K562 (cell line): Measurements from ENCODE around the gene CD2. TPM values are rescaled to one million over a fixed set of nuclear protein-coding genes. Genes with fewer than 3 reads are reported as not detected.
"Not testable (repeated sequence)": the region's sequence is repeated elsewhere in the genome, so short reads cannot be mapped to it uniquely, and the experiment has no call there.

Experiments
- ATAC-seq: fragments of 200-7000 bp; cut with Tn5 transposase; 3 replicates; pipeline ENCODE4 v1.9.1; 2020; ENCODE audit warnings: moderate library complexity
- BruUV-seq: library from RNA; stranded (reverse); fragments of 400-500 nt; replicated peaks from 2 replicates; lab custom pipeline; 2021; lab: Mats Ljungman, UMichigan
- CTCF ChIA-PET: fragments of 300-600 bp; formaldehyde crosslinking; extraction: SDS; loops from one replicate; lab custom pipeline; 2021; ENCODE audit warnings: low intra/inter-chr PET ratio; lab: Yijun Ruan, JAX
- POLR2A ChIA-PET: fragments of 300-600, 350-650 bp; sonication (Branson Sonifier 250); formaldehyde crosslinking; extraction: SDS; loops from one replicate; lab custom pipeline; 2021; ENCODE audit warnings: antibody characterized with exemption, inconsistent platforms; lab: Yijun Ruan, JAX
- DNase-seq, 4 experiments: peaks; one replicate each; pipeline versions ENCODE4 v3.0.0 to v3.0.0-alpha.2; 2011 to 2018; ENCODE audit warnings: low spot score in 3 of 4, mixed read lengths in 3 of 4; ENCODE audit errors: extremely low read depth in 1 of 4
- FAIRE-seq: peaks from 2 replicates; lab custom pipeline; 2011; peaks lifted over from hg19 to GRCh38; lab: Jason Lieb, UNC
- H2AFZ ChIP-seq: 2 replicates; pipeline ENCODE4 v1.6.0; 2011; ENCODE audit warnings: low read depth, low read length, control low read depth, inconsistent platforms
- H3K27ac ChIP-seq: fragments of 200-600 bp; 3 replicates; pipeline ENCODE4 v1.8.0; 2011; ENCODE audit warnings: low read depth, mild to moderate bottlenecking, control low read depth, inconsistent platforms, low read length, moderate library complexity, mixed read lengths; ENCODE audit errors: extremely low read depth
- H3K27me3 ChIP-seq, 2 experiments: fragments of 300-600 bp in 1 of 2; 2 replicates in 1 of 2; 3 replicates in 1 of 2; pipeline versions ENCODE4 v1.6.0 to v1.8.0; 2011; ENCODE audit warnings: inconsistent platforms in 2 of 2, low read length in 2 of 2, mild to moderate bottlenecking in 1 of 2, mixed read lengths in 1 of 2, moderate library complexity in 1 of 2; ENCODE audit not compliant: control insufficient read depth in 2 of 2, insufficient read depth in 2 of 2
- H3K36me3 ChIP-seq: fragments of 300-600 bp; 3 replicates; pipeline ENCODE4 v1.8.0; 2011; ENCODE audit warnings: mild to moderate bottlenecking, low read length, inconsistent platforms; ENCODE audit not compliant: control insufficient read depth, insufficient read depth
- H3K4me1 ChIP-seq, 2 experiments: fragments of 200-600 bp in 1 of 2; replicated peaks in 1 of 2; 2 replicates in 1 of 2; 3 replicates in 1 of 2; pipeline versions ENCODE4 v1.5.1 to v1.8.0; 2011; ENCODE audit warnings: inconsistent platforms in 2 of 2, low read length in 2 of 2, mild to moderate bottlenecking in 1 of 2, mixed read lengths in 1 of 2, moderate library complexity in 1 of 2; ENCODE audit not compliant: control insufficient read depth in 2 of 2, insufficient read depth in 2 of 2
- H3K4me2 ChIP-seq: 2 replicates; pipeline ENCODE4 v1.6.1; 2011; ENCODE audit warnings: low read length, control low read depth, inconsistent platforms, mixed read lengths; ENCODE audit not compliant: insufficient read depth
- H3K4me3 ChIP-seq: fragments of 200-600 bp; sonication (generic), shearing (Covaris generic); 2 replicates; pipeline ENCODE4 v1.5.1; 2016; ENCODE audit warnings: control low read depth, inconsistent platforms
- H3K79me2 ChIP-seq: fragments of 200-600 bp; 3 replicates; pipeline ENCODE4 v1.8.0; 2011; ENCODE audit warnings: low read length, inconsistent platforms; ENCODE audit not compliant: control insufficient read depth, insufficient read depth
- H3K9ac ChIP-seq, 2 experiments: 2 replicates each; pipeline versions ENCODE4 v1.6.0 to v1.6.1; 2011; ENCODE audit warnings: low read depth in 2 of 2, low read length in 2 of 2, control low read depth in 1 of 2, inconsistent platforms in 1 of 2, mild to moderate bottlenecking in 1 of 2, mixed read lengths in 1 of 2; ENCODE audit not compliant: insufficient read depth in 1 of 2
- H3K9me1 ChIP-seq: one replicate; pipeline ENCODE4 v1.6.0; 2011; ENCODE audit warnings: inconsistent platforms, mild to moderate bottlenecking, low read length, moderate library complexity; ENCODE audit not compliant: control insufficient read depth, insufficient read depth
- H3K9me3 ChIP-seq: replicated peaks from 2 replicates; pipeline ENCODE4 v1.5.1; 2011; ENCODE audit warnings: low read depth, low read length, inconsistent platforms; ENCODE audit not compliant: control insufficient read depth, insufficient read depth
- H4K20me1 ChIP-seq: replicated peaks from 2 replicates; pipeline ENCODE4 v1.6.1; 2011; ENCODE audit warnings: low read length, inconsistent platforms, mixed read lengths; ENCODE audit not compliant: control insufficient read depth, insufficient read depth
- FOXA3 ChIP-seq, 2 experiments: fragments of 450-650 bp in 1 of 2; sonication (generic) in 1 of 2; formaldehyde crosslinking; IDR thresholded peaks in 1 of 2; conservative IDR thresholded peaks in 1 of 2; 2 replicates each; pipeline versions ENCODE4 v1.4.0 to v1.8.0; 2020 to 2022; ENCODE audit warnings: mild to moderate bottlenecking in 2 of 2, missing genetic modification reagents in 1 of 2
- HDGF ChIP-seq: fragments of 450-650 bp; IDR thresholded peaks from 2 replicates; pipeline ENCODE4 v1.6.1; 2016
- MYNN ChIP-seq, 2 experiments: sonication (generic); formaldehyde crosslinking in 1 of 2; IDR thresholded peaks; 2 replicates each; pipeline versions ENCODE4 v1.5.0 to v1.6.1; 2016 to 2020; ENCODE audit warnings: antibody characterized with exemption in 1 of 2, missing genetic modification reagents in 1 of 2
- RERE ChIP-seq: sonication (generic); formaldehyde crosslinking; IDR thresholded peaks from 2 replicates; pipeline ENCODE4 v1.8.0; 2023; ENCODE audit warnings: missing genetic modification reagents, mild to moderate bottlenecking, borderline replicate concordance
- RFX5 ChIP-seq: IDR thresholded peaks from 2 replicates; pipeline ENCODE4 v1.6.1; 2011; ENCODE audit warnings: low read depth, mild to moderate bottlenecking, improper control_type of control experiment, low read length
- SREBF2 ChIP-seq: sonication (generic); formaldehyde crosslinking; IDR thresholded peaks from 2 replicates; pipeline ENCODE4 v1.4.0; 2020; ENCODE audit warnings: mild to moderate bottlenecking, missing genetic modification reagents
- ZNF668 ChIP-seq: fragments of 250-450 bp; sonication (Bioruptor Pico); IDR thresholded peaks from 2 replicates; pipeline ENCODE4 v1.8.0; 2022; ENCODE audit warnings: mild to moderate bottlenecking, inconsistent platforms
- WGBS: fragments of 100-300 bp; shearing (Covaris generic); methylation state at CpG from one replicate; pipeline ENCODE4 v1.1.6; 2016; ENCODE audit warnings: low coverage, mixed read lengths; ENCODE audit not compliant: insufficient coverage; ENCODE audit errors: missing lambda C conversion rate; 5-methylcytosine and 5-hydroxymethylcytosine counted together
- in situ Hi-C: fragments of 300-500 bp; cut with MboI; formaldehyde crosslinking; loops from 4 replicates; pipeline ENCODE4 v1.15.0; 2018; ENCODE audit warnings: inconsistent platforms, mixed read lengths
- intact Hi-C: fragments of 100-400 bp; cut with micrococcal nuclease; formaldehyde crosslinking; loops from 2 replicates; pipeline ENCODE4 v1.14.2; 2022
- polyA plus RNA-seq, 8 experiments: library from polyadenylated mRNA; depleted of rRNA in 4 of 8; stranded (reverse) in 5 of 8; unstranded in 3 of 8; fragments of >200 nt; fragmentation: Nextera tagmentation in 2 of 8; fragmentation: Illumina TruSeq in 1 of 8; extraction: Ambion mirVana in 2 of 8; extraction: Trizol in 1 of 8; gene quantifications; 2 replicates each; pipeline versions ENCODE4 v1.2.1 to v1.2.3, GENCODE V29; 2011 to 2014; ENCODE audit warnings: inconsistent platforms in 1 of 8, missing spikeins in 1 of 8
- total RNA-seq, 7 experiments: library from RNA; depleted of rRNA in 6 of 7; stranded (reverse); fragments of >200 nt in 6 of 7; fragmentation: Illumina TruSeq in 2 of 7; extraction: Trizol in 2 of 7; gene quantifications; 2 replicates each; pipeline versions ENCODE4 v1.2.1 to v1.2.3, GENCODE V29; 2011 to 2021; ENCODE audit warnings: low replicate concordance in 1 of 7

CD2 gene
- total and polyA plus RNA-seq, 9 of the 15 experiments (the other 6 are each of a cell fraction or from before 2014, with no cell fraction given): 0.07 to 0.16 TPM; not detected in 7

GRCh38 chr1:116755681-116756080 lies 1.5 kb downstream of the CD2 start:
- intact Hi-C loops: no loop called here
- in situ Hi-C loops: no loop called here
- H3K4me2 ChIP-seq: no peak overlapping the region
- H3K36me3 ChIP-seq: no peaks in the 10 kb centered on the region
- BruUV-seq: no TSS peak
- ATAC-seq (no peak), DNase-seq (no peak), FAIRE-seq (no peak)
- no peak overlapping the region for H3K4me3 ChIP-seq
- no peaks in the 10 kb centered on the region for H4K20me1 ChIP-seq
- no peak overlapping the region for H3K9ac ChIP-seq
- 71% methylated on average over 4 of the region's 4 CpGs for WGBS
- no peaks in the 10 kb centered on the region for H3K9me1 ChIP-seq
- H3K27ac ChIP-seq: no peak overlapping the region
- no peaks in the 10 kb centered on the region for H3K27me3 ChIP-seq
- peaks cover 8 to 16% of the 10 kb centered on the region in 2 experiments; a peak in 4 of 5 replicates for H3K4me1 ChIP-seq
- H3K79me2 ChIP-seq: no peaks in the 10 kb centered on the region
- H2AFZ ChIP-seq: no peak overlapping the region
- H3K9me3 ChIP-seq: no peaks in the 10 kb centered on the region
- TF ChIP-seq FOXA3 (CRISPR knock-in tag; conservative IDR thresholded peaks at IDR 0.05 in 1 of 2, IDR thresholded peaks at IDR 0.05 in 1 of 2): no peak
- TF ChIP-seq MYNN (IDR thresholded peaks at IDR 0.05): no peak
- no peak for TF ChIP-seq MYNN (CRISPR knock-in tag; IDR thresholded peaks at IDR 0.05)
- TF ChIP-seq HDGF: no peak
- no peak for TF ChIP-seq RERE (CRISPR knock-in tag)
- TF ChIP-seq SREBF2 (CRISPR knock-in tag): no peak
- TF ChIP-seq ZNF668 (CRISPR knock-in tag): no peak
- TF ChIP-seq RFX5: no peak
- TF ChIP-seq, all 486 proteins: peak for 0
- CTCF ChIA-PET: interaction anchor here (0.5 kb wide), 1 partner anchor 1019 kb away, joined by 3 read pairs; no protein-coding TSS in a partner anchor
- POLR2A ChIA-PET: interaction anchor here (0.7 to 1.3 kb wide), 2 partner anchors 9 to 19 kb away, joined by 3 read pairs; no protein-coding TSS in a partner anchor

GRCh38 chr1:116756092-116756491 lies 1.9 kb downstream of the CD2 start:
- CTCF ChIA-PET, H3K27me3 ChIP-seq, BruUV-seq, H3K9me3 ChIP-seq, H3K79me2 ChIP-seq, H3K9me1 ChIP-seq, H4K20me1 ChIP-seq, H3K4me3 ChIP-seq, intact Hi-C loops, DNase-seq, H3K36me3 ChIP-seq, ATAC-seq, H3K9ac ChIP-seq, H3K27ac ChIP-seq, in situ Hi-C loops, H3K4me2 ChIP-seq: not testable (repeated sequence)
- peak; percentile 74 for FAIRE-seq
- WGBS: 83% methylated on average over 6 of the region's 8 CpGs
- Histone ChIP-seq H2AFZ (peak overlapping the region; percentile 17; the same call in 1 of the 2 replicates), H3K4me1 (peaks cover 8 to 16% of the 10 kb centered on the region in 2 experiments; a peak in 4 of 5 replicates)
- POLR2A ChIA-PET: interaction anchor here (1.3 kb wide), 1 partner anchor 9 kb away, joined by 3 read pairs; no protein-coding TSS in a partner anchor
